Left lung (tissue), 10 donors: ENCODE data around the gene NCOA6. TPM values are rescaled to one million over a fixed set of nuclear protein-coding genes. Genes with fewer than 3 reads are reported as not detected.

Experiments used
- ATAC-seq: fragments of 200-7000 bp; cut with Tn5 transposase; one replicate; pipeline ENCODE4 v1.9.1; 2020; ENCODE audit warnings: moderate library complexity
- DNase-seq, 4 donors: peaks; one replicate each; pipeline ENCODE4 v3.0.0-alpha.2; 2013 to 2020
- H3K27ac ChIP-seq, 2 donors: fragments of 200-600 bp; sonication (generic) in 1 of 2; one replicate each; pipeline versions ENCODE4 v1.5.0 to v1.8.0; 2020 to 2021
- H3K27me3 ChIP-seq, 2 donors: fragments of 200-600 bp; sonication (generic) in 1 of 2; one replicate each; pipeline versions ENCODE4 v1.5.0 to v1.8.0; 2020 to 2021
- H3K36me3 ChIP-seq, 2 donors: fragments of 200-600 bp; sonication (generic) in 1 of 2; one replicate each; pipeline versions ENCODE4 v1.5.0 to v1.8.0; 2020 to 2021
- H3K4me1 ChIP-seq, 2 donors: fragments of 200-600 bp; one replicate each; pipeline ENCODE4 v1.8.0; 2021
- H3K4me3 ChIP-seq, 2 donors: fragments of 200-600 bp; sonication (generic) in 1 of 2; one replicate each; pipeline versions ENCODE4 v1.5.0 to v1.8.0; 2020 to 2021; ENCODE audit warnings: mild to moderate bottlenecking in 1 of 2
- H3K9me3 ChIP-seq, 2 donors: fragments of 200-600 bp; sonication (generic) in 1 of 2; one replicate each; pipeline versions ENCODE4 v1.5.0 to v1.8.0; 2020 to 2021
- intact Hi-C, 2 donors: fragments of 100-400 bp; cut with DNase I; formaldehyde crosslinking; loops; one replicate each; pipeline versions ENCODE4 v1.11.2 to v1.14.2; 2022
- polyA plus RNA-seq, 6 donors: library from polyadenylated mRNA; unstranded; fragments of 120-200 nt; gene quantifications; one replicate each; pipeline ENCODE4 v1.2.1, GENCODE V29; 2013; ENCODE audit not compliant: insufficient read length in 6 of 6
- total RNA-seq, 2 donors: library from RNA; stranded (reverse); fragmentation: NEBNext Ultra II Directional; extraction: Animal tissue kit (Norgen Biotek cat#: 25700); gene quantifications; one replicate each; pipeline ENCODE4 v1.2.1, GENCODE V29; 2021
- TF ChIP-seq, protein P1 (sequence below), 2 donors: fragments of 200-600 bp; sonication (generic) in 1 of 2; IDR thresholded peaks; one replicate each; pipeline versions ENCODE4 v1.5.0 to v1.8.0; 2021; ENCODE audit warnings: antibody characterized with exemption in 2 of 2
- donor health status: DM: no; HTN: yes; CAD: no.
- donor health status: DM: no; HTN: no; CAD: no.

Gene NCOA6
- total and polyA plus RNA-seq, 8 donors: 26.0 to 52.3 (median 45.0) TPM

GRCh38 chr20:34683667-34684066 lies 141.8 kb downstream of the NCOA6 start:
- intact Hi-C loops: no loop called here

GRCh38 chr20:34680586-34681175 lies 144.8 kb downstream of the NCOA6 start:
- ATAC-seq (no peak), DNase-seq (no peak)
- peaks cover 0 to 30% of the 10 kb centered on the region in 2 donors for H3K4me1 ChIP-seq
- peak overlapping the region in 1 of 2 donors; percentile 42 for H3K27ac ChIP-seq
- no peaks in the 10 kb centered on the region for H3K36me3 ChIP-seq
- TF ChIP-seq, protein P1, sequence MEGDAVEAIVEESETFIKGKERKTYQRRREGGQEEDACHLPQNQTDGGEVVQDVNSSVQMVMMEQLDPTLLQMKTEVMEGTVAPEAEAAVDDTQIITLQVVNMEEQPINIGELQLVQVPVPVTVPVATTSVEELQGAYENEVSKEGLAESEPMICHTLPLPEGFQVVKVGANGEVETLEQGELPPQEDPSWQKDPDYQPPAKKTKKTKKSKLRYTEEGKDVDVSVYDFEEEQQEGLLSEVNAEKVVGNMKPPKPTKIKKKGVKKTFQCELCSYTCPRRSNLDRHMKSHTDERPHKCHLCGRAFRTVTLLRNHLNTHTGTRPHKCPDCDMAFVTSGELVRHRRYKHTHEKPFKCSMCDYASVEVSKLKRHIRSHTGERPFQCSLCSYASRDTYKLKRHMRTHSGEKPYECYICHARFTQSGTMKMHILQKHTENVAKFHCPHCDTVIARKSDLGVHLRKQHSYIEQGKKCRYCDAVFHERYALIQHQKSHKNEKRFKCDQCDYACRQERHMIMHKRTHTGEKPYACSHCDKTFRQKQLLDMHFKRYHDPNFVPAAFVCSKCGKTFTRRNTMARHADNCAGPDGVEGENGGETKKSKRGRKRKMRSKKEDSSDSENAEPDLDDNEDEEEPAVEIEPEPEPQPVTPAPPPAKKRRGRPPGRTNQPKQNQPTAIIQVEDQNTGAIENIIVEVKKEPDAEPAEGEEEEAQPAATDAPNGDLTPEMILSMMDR (IDR thresholded peaks at IDR 0.05): no peak
- no peak overlapping the region for H3K4me3 ChIP-seq
- intact Hi-C loops: no loop called here
- H3K9me3 ChIP-seq: no peaks in the 10 kb centered on the region
- H3K27me3 ChIP-seq: no peaks in the 10 kb centered on the region

More at GRCh38 chr20:34683667-34684066, 141.8 kb downstream of the NCOA6 start:
- DNase-seq (no peak), ATAC-seq (no peak)
- Histone ChIP-seq H3K27ac (no peak overlapping the region), H3K4me1 (peaks cover 0 to 22% of the 10 kb centered on the region in 2 donors), H3K36me3 (no peaks in the 10 kb centered on the region), H3K27me3 (no peaks in the 10 kb centered on the region), H3K4me3 (no peak overlapping the region), H3K9me3 (no peaks in the 10 kb centered on the region)
- TF ChIP-seq, protein P1 (IDR thresholded peaks at IDR 0.05): no peak

DNA sequence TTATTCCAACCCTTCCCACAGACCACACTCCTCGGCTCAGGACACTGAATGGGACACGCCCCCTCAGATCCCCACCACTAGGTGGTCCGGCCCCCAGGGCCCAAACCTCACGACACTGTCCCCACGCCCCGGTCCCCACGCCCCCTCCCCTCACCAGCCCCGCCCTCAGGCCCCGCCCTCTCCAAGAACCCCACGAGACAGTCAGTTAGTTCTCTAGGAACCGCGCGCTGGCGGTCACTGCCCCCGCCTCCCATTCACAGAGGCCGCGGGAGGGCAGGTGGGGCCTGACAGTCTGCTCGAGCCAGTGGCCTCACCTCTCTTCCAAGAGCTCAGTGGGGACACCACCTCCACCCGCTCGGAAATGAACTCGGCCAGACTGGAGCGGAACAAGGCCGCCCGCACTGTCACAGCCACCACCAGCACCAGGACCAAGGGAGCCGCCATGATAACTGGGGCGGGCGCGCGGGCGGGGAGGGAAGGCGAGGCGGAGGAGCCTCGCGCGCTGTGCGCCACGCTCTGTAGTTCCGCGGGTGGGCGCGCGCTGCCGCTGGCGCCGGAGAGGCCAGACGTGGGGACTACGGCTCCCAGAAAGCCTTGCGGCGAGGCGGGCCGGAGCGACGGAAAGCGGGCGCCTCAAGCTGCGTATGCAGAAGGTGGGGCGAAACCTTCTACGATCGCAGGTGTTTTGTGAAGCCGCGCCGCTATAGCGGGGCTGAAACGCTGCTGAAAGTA lies 148.6 kb downstream of the NCOA6 start, which contains the start of gene PIGU:
Gene PIGU (minus strand): TSS at position 451 of the 732 bp plus-strand sequence. CDS start 7 bp downstream, at position 444.
- TF ChIP-seq, protein P1 (IDR thresholded peaks at IDR 0.05): peak in 1 of 2 donors; percentile 43

GRCh38 chr20:34675993-34676641 lies 149.3 kb downstream of the NCOA6 start:
- Histone ChIP-seq H3K27me3 (no peaks in the 10 kb centered on the region), H3K4me3 (peak overlapping the region; percentile 60 to 64), H3K4me1 (peaks cover 0 to 36% of the 10 kb centered on the region in 2 donors), H3K36me3 (no peaks in the 10 kb centered on the region), H3K27ac (peak overlapping the region; percentile 62 to 84), H3K9me3 (no peaks in the 10 kb centered on the region)
- DNase-seq (no peak), ATAC-seq (peak; percentile 1)
- intact Hi-C loops: no loop called here
- TF ChIP-seq, protein P1 (IDR thresholded peaks at IDR 0.05): no peak

More for the DNA sequence above, 148.6 kb downstream of the NCOA6 start, which contains the start of gene PIGU:
- Histone ChIP-seq H3K4me3 (peak within 1 kb of the TSS; percentile 60 to 64), H3K27me3 (no peaks in the 10 kb centered on the region), H3K27ac (peak within 1 kb of the TSS; percentile 62 to 84), H3K4me1 (peaks cover 0 to 37% of the 10 kb centered on the region in 2 donors), H3K9me3 (no peaks in the 10 kb centered on the region), H3K36me3 (no peaks in the 10 kb centered on the region)
- DNase-seq (peak; percentile 93 to 99 (median 96)), ATAC-seq (peak; percentile 99)
- intact Hi-C loops: no loop called here

DNA sequence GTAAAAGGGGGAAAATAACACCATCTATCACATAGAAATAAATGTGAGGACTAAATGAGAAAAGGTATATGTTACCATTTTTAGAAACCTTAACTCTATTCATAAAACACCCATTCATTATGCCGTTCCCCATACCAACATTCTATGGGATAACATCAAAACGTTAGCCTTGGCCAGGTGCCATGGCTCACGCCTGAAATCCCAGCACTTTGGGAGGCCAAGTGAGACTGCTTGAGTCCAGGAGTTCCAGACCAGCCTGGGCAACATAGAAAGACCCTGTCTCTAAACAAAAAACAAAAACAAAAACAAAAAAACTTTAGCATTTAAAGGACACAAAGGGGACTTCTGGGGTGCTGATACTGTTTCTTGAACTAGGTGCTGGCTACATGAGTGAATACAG lies 149.9 kb downstream of the NCOA6 start:
- no peaks in the 10 kb centered on the region for H3K27me3 ChIP-seq
- TF ChIP-seq, protein P1 (IDR thresholded peaks at IDR 0.05): no peak

More for the DNA sequence above, 149.9 kb downstream of the NCOA6 start:
- peak overlapping the region in 1 of 2 donors; percentile 84 for H3K27ac ChIP-seq
- no peaks in the 10 kb centered on the region for H3K9me3 ChIP-seq
- no peak overlapping the region for H3K4me3 ChIP-seq
- peaks cover 0 to 30% of the 10 kb centered on the region in 2 donors for H3K4me1 ChIP-seq
- no peak for ATAC-seq
- intact Hi-C loops: no loop called here
- DNase-seq: no peak
- no peaks in the 10 kb centered on the region for H3K36me3 ChIP-seq
